Choroid plexus epithelial cell (primary cell): ENCODE data around the gene USP44.
"Not testable (repeated sequence)": the region's sequence is repeated elsewhere in the genome, so short reads cannot be mapped to it uniquely, and the experiment has no call there.

Experiments
- DNase-seq: peaks from one replicate; pipeline ENCODE4 v3.0.0-alpha.2; 2010; ENCODE audit warnings: low read depth
- H3K4me3 ChIP-seq: 2 replicates; pipeline ENCODE4 v1.5.1; 2011; ENCODE audit warnings: low read depth, mild to moderate bottlenecking, control low read depth, low read length, moderate library complexity
- TF ChIP-seq, protein P1 (sequence below): conservative IDR thresholded peaks from 2 replicates; pipeline ENCODE4 v1.5.1; 2011; ENCODE audit warnings: low read depth, mild to moderate bottlenecking, control low read depth, inconsistent platforms, low read length, moderate library complexity

Gene USP44

DNA sequence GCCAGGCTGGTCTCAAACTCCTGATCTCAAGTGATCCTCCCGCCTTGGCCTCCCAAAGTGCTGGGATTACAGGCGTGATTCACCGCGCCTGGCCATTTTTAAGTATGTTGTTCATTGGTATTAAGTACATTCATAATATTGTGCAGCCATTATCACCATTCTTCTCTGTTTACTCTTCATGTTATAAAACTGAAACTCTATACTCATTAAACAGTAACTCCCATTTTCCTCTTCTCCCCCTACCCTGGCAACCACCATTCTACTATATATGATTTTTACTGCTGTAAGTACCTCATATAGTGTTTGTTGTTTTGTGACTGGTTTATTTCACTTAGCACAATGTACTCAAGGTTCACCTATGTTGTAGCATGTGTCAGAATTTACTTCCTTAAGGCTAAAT lies 54.2 kb downstream of the USP44 start:
- no peak for DNase-seq
- TF ChIP-seq, protein P1, sequence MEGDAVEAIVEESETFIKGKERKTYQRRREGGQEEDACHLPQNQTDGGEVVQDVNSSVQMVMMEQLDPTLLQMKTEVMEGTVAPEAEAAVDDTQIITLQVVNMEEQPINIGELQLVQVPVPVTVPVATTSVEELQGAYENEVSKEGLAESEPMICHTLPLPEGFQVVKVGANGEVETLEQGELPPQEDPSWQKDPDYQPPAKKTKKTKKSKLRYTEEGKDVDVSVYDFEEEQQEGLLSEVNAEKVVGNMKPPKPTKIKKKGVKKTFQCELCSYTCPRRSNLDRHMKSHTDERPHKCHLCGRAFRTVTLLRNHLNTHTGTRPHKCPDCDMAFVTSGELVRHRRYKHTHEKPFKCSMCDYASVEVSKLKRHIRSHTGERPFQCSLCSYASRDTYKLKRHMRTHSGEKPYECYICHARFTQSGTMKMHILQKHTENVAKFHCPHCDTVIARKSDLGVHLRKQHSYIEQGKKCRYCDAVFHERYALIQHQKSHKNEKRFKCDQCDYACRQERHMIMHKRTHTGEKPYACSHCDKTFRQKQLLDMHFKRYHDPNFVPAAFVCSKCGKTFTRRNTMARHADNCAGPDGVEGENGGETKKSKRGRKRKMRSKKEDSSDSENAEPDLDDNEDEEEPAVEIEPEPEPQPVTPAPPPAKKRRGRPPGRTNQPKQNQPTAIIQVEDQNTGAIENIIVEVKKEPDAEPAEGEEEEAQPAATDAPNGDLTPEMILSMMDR = no peak
- H3K4me3 ChIP-seq = no peak overlapping the region

DNA sequence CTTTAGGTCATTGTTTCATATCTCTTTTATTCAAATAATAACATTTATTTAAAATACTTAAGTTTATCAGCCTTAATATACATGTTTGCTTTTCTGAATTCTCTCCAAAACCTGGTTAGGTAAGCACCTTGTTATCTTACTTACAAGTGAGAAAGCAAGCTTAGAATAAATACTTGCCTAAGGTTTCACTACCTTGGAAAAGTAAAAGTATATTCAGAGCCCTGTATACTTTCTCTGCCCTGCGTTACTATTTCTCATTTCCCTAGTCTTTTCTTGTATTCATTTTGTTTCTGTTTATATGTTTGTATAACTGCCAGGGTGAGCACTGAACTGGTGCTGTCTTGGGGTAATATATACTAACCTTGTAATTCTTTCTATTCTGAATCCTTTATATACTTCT lies 55.8 kb downstream of the USP44 start:
- no peak overlapping the region for H3K4me3 ChIP-seq
- TF ChIP-seq, protein P1 = no peak
- DNase-seq = no peak

DNA sequence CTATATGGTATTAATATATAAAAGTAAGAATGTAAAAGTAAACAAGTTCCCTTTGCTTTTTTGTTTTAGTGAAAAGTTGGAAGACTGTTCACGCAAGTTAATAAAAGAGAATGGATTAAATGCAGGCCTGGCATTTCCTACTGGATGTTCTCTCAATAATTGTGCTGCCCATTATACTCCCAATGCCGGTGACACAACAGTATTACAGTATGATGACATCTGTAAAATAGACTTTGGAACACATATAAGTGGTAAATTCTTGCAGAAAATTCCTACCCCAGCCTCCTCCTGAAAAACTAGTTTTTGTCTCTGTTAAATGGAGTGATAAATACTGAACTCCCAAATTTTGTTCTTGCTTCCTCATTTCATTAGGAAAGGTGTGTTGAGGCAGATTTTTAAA lies 56.4 kb downstream of the USP44 start:
- TF ChIP-seq, protein P1 = no peak
- no peak for DNase-seq
- no peak overlapping the region for H3K4me3 ChIP-seq

DNA sequence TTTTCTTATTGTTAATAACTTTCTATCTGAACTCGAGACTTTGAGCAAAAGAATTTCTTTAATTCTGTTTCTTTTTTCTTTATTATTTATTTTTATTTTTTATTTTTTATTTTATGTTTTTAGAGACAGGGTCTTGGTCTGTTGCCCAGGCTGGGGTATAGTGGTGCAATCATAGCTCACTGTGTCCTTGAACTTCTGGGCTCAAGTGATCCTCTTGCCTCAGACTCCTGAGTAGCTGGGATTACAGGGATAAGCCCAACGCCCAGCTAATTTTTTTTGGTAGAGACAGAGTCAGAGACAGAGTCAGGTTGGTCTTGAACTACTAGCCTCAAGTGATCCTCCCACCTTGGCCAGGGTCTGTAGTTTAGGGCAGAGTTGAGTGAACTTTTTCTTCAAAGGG lies 58.8 kb downstream of the USP44 start:
- H3K4me3 ChIP-seq = no peak overlapping the region
- no peak for DNase-seq
- TF ChIP-seq, protein P1 = no peak

DNA sequence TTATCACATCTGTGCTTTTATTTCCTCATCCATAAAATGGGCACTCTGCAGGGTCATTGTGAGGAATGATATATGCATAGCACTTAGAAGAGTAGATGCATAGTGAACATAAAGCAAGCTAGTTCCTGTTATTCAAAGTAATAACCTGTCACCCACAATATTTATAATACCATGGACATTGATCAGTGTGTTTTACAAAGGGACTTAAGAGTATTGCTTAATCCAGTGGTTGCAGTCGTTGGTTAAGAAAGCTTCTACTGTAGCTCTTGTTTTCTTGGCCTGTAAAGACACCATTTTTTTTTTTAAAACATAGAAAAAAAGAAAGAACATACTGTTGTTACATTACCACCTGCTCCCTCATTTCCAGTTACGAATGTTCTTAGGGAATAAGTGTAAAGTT lies 64.3 kb downstream of the USP44 start:
- TF ChIP-seq, protein P1 = no peak
- H3K4me3 ChIP-seq = no peak overlapping the region
- no peak for DNase-seq

DNA sequence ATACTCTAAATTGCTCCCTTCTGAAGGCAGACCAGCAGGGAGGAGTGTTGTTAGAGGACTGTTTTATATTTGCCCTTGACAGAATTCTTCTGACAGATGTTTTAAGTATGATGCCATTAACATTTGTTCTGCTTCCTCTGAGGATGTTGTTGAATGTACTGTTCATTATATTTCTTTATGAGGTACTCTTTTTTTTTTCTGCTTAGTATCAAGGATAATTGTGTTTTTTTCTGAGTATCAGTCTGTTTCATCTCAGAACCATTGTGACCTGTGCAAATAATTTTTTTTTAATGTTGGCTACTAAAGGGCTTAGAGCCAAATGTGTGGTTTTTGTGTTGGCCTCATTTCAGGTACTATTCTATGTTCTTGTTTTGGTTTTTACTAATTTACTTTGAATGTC lies 66.8 kb downstream of the USP44 start:
- DNase-seq = peak; percentile 35
- H3K4me3 ChIP-seq = no peak overlapping the region
- TF ChIP-seq, protein P1 = no peak

DNA sequence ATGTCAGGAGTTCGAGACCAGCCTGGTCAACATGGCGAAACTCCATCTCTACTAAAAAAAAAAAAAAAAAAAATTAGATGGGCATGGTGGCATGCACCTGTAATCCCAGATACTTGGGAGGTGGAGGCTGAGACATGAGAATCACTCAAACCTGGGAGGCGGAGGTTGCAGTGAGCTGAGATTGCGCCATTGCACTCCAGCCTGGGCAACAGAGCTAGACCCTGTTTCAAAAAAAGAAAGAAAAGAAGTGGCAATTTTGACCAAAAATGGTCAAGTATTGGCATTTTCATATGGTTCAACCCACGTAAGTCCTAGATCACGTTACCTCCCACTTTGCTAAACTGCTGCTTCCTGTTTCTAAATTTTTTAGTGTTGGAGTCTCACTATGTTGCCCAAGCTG lies 68.7 kb downstream of the USP44 start:
- not testable (repeated sequence) for DNase-seq, H3K4me3 ChIP-seq

DNA sequence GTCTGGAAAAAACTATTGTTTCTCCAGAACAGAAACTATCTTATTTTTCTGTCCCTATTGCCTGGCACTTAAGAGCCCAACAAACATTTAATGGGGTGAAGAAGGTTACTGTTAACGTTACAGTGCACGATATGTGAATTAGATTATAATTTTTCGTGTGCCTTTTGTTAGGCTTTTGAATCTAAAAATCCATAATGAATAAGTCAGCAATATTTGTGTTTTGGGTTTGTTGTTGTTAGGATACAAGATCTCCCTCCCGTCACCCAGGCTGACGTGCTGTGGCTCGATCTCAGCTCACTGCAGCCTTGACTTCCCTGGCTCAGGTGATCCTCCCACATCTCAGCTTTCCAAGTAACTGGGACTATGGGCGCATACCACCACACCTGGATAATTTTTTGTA lies 69.4 kb downstream of the USP44 start:
- H3K4me3 ChIP-seq = no peak overlapping the region
- TF ChIP-seq, protein P1 = no peak
- no peak for DNase-seq
